Measurements from ENCODE around the gene FAM20A. TPM values are rescaled to one million over a fixed set of nuclear protein-coding genes. Genes with fewer than 3 reads are reported as not detected.

Gene FAM20A
- polyA plus RNA-seq, result not detected in 2 replicates
- polyA minus RNA-seq, result not detected in 2 replicates

DNA sequence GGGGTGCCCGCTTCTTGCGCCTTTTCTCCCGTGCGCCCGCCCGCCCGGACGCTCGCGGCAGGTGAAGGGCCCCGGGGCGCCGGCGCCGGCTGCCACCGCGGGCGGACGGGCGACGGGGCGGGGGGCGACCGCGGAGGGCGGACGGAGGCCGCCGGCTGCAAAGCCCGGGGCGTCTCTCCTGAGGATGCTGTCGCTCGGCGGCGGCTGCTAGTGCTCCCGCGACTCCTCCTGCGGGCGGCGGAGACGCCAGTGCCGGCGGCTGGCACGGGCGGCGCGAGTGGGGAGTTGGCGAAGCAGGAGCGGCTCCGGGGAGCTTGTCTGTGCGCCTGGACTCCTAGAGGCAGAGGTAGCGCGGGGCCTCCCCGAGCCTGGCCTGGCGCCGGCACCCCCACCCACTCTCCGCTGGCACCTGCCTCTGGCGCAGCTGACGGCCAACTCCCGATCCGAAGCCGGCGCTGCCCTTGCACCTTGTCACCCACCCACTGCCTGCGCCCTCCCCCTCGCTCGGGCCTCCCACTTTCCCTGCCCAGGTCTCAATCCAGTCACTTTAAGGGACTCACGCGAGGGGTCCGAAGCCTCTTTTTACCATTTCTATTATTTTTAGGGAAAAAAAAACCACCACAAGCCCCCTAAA is at the start of gene FAM20A:
FAM20A (minus strand) TSS at position 437 of the 634 bp plus-strand sequence. CDS start 701 bp downstream, outside the sequence.
- Histone ChIP-seq H3K4me3 (ENCODE audit: low read length) (peak within 1 kb of the TSS; percentile 70), H3K4me2 (ENCODE audit: low read length) (peak within 1 kb of the TSS; percentile 55), H4K20me1 (ENCODE audit: insufficient read depth) (no peaks in the 10 kb centered on the region), H3K9me2 (ENCODE audit: insufficient read depth, low read length) (no peaks in the 10 kb centered on the region), H3F3A (ENCODE audit: insufficient read depth, low read length, poor library complexity, severe bottlenecking) (no peaks in the 10 kb centered on the region), H3K9me3 (ENCODE audit: low read length) (no peaks in the 10 kb centered on the region), H3K79me2 (replicated peaks; ENCODE audit: insufficient read depth, low read length) (no peaks in the 10 kb centered on the region), H2AFZ (ENCODE audit: low read depth, low read length) (no peak within 1 kb of the TSS), H3K9ac (ENCODE audit: low read length) (peak within 1 kb of the TSS; percentile 34), H3K27me3 (ENCODE audit: insufficient read depth, low read depth, low read length) (peaks cover 54% of the 10 kb centered on the region), H3K27ac (ENCODE audit: low read length) (no peak within 1 kb of the TSS), H3K36me3 (ENCODE audit: insufficient read depth, low read length) (no peaks in the 10 kb centered on the region)
- no peak for TF ChIP-seq EZH2 (IDR thresholded peaks at IDR 0.05; ENCODE audit: borderline replicate concordance, insufficient read depth, low read length, poor library complexity, severe bottlenecking)
- TF ChIP-seq MXI1 (conservative IDR thresholded peaks at IDR 0.05; ENCODE audit: poor library complexity, severe bottlenecking), result no peak
- TF ChIP-seq POLR2AphosphoS5 (IDR thresholded peaks at IDR 0.05), result no peak
- no peak for TF ChIP-seq TAF1 (IDR thresholded peaks at IDR 0.05; ENCODE audit: low read depth)
- TF ChIP-seq, protein P1, sequence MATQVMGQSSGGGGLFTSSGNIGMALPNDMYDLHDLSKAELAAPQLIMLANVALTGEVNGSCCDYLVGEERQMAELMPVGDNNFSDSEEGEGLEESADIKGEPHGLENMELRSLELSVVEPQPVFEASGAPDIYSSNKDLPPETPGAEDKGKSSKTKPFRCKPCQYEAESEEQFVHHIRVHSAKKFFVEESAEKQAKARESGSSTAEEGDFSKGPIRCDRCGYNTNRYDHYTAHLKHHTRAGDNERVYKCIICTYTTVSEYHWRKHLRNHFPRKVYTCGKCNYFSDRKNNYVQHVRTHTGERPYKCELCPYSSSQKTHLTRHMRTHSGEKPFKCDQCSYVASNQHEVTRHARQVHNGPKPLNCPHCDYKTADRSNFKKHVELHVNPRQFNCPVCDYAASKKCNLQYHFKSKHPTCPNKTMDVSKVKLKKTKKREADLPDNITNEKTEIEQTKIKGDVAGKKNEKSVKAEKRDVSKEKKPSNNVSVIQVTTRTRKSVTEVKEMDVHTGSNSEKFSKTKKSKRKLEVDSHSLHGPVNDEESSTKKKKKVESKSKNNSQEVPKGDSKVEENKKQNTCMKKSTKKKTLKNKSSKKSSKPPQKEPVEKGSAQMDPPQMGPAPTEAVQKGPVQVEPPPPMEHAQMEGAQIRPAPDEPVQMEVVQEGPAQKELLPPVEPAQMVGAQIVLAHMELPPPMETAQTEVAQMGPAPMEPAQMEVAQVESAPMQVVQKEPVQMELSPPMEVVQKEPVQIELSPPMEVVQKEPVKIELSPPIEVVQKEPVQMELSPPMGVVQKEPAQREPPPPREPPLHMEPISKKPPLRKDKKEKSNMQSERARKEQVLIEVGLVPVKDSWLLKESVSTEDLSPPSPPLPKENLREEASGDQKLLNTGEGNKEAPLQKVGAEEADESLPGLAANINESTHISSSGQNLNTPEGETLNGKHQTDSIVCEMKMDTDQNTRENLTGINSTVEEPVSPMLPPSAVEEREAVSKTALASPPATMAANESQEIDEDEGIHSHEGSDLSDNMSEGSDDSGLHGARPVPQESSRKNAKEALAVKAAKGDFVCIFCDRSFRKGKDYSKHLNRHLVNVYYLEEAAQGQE (IDR thresholded peaks at IDR 0.05; ENCODE audit: borderline replicate concordance), result no peak
- no peak for TF ChIP-seq SMC3 (conservative IDR thresholded peaks at IDR 0.05; ENCODE audit: poor library complexity)
- TF ChIP-seq RAD21 (conservative IDR thresholded peaks at IDR 0.05), result no peak
- TF ChIP-seq, protein P2, sequence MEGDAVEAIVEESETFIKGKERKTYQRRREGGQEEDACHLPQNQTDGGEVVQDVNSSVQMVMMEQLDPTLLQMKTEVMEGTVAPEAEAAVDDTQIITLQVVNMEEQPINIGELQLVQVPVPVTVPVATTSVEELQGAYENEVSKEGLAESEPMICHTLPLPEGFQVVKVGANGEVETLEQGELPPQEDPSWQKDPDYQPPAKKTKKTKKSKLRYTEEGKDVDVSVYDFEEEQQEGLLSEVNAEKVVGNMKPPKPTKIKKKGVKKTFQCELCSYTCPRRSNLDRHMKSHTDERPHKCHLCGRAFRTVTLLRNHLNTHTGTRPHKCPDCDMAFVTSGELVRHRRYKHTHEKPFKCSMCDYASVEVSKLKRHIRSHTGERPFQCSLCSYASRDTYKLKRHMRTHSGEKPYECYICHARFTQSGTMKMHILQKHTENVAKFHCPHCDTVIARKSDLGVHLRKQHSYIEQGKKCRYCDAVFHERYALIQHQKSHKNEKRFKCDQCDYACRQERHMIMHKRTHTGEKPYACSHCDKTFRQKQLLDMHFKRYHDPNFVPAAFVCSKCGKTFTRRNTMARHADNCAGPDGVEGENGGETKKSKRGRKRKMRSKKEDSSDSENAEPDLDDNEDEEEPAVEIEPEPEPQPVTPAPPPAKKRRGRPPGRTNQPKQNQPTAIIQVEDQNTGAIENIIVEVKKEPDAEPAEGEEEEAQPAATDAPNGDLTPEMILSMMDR (IDR thresholded peaks at IDR 0.05; ENCODE audit: poor library complexity, severe bottlenecking), result no peak
- no peak for TF ChIP-seq EP300 (conservative IDR thresholded peaks at IDR 0.05; ENCODE audit: poor library complexity, severe bottlenecking)

DNA sequence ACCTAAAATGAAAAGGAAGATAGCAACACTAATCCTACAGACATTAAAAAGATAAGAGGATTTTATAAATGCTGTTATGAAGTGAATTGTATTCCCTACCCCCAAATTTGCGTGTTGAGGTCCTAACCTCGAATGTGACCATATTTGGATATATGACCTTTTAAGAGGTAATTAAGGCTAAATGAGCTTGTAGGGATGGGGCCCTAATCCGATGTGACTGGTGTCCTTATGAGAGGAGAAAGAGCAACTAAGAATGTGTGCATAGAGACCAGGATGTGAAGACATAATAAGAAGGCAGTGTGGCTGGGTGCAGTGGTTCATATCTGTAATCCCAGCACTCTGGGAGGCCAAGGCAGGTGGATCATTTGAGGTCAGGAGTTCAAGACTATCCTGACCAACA is 48.2 kb upstream of the FAM20A start:
- Histone ChIP-seq H3K9me3 (ENCODE audit: low read length) (no peaks in the 10 kb centered on the region), H3K79me2 (replicated peaks; ENCODE audit: insufficient read depth, low read length) (no peaks in the 10 kb centered on the region), H4K20me1 (ENCODE audit: insufficient read depth) (no peaks in the 10 kb centered on the region), H3K4me3 (ENCODE audit: low read length) (no peak overlapping the region), H2AFZ (ENCODE audit: low read depth, low read length) (no peak overlapping the region), H3K27me3 (ENCODE audit: insufficient read depth, low read depth, low read length) (no peaks in the 10 kb centered on the region), H3K4me2 (ENCODE audit: low read length) (no peak overlapping the region), H3K9ac (ENCODE audit: low read length) (no peak overlapping the region), H3F3A (ENCODE audit: insufficient read depth, low read length, poor library complexity, severe bottlenecking) (no peaks in the 10 kb centered on the region), H3K27ac (ENCODE audit: low read length) (no peak overlapping the region), H3K36me3 (ENCODE audit: insufficient read depth, low read length) (no peaks in the 10 kb centered on the region), H3K9me2 (ENCODE audit: insufficient read depth, low read length) (no peaks in the 10 kb centered on the region)
- no peak for TF ChIP-seq RAD21 (conservative IDR thresholded peaks at IDR 0.05)
- TF ChIP-seq TAF1 (IDR thresholded peaks at IDR 0.05; ENCODE audit: low read depth), result no peak
- TF ChIP-seq, protein P1 (IDR thresholded peaks at IDR 0.05; ENCODE audit: borderline replicate concordance), result no peak
- no peak for TF ChIP-seq MXI1 (conservative IDR thresholded peaks at IDR 0.05; ENCODE audit: poor library complexity, severe bottlenecking)
- no peak for TF ChIP-seq EP300 (conservative IDR thresholded peaks at IDR 0.05; ENCODE audit: poor library complexity, severe bottlenecking)
- TF ChIP-seq, protein P2 (IDR thresholded peaks at IDR 0.05; ENCODE audit: poor library complexity, severe bottlenecking), result no peak
- TF ChIP-seq POLR2AphosphoS5 (IDR thresholded peaks at IDR 0.05), result no peak
- no peak for TF ChIP-seq EZH2 (IDR thresholded peaks at IDR 0.05; ENCODE audit: borderline replicate concordance, insufficient read depth, low read length, poor library complexity, severe bottlenecking)
- TF ChIP-seq SMC3 (conservative IDR thresholded peaks at IDR 0.05; ENCODE audit: poor library complexity), result no peak

Data from neural cell (in vitro differentiated cells).